ENCODE results near the gene BCL2A1.

DNA sequence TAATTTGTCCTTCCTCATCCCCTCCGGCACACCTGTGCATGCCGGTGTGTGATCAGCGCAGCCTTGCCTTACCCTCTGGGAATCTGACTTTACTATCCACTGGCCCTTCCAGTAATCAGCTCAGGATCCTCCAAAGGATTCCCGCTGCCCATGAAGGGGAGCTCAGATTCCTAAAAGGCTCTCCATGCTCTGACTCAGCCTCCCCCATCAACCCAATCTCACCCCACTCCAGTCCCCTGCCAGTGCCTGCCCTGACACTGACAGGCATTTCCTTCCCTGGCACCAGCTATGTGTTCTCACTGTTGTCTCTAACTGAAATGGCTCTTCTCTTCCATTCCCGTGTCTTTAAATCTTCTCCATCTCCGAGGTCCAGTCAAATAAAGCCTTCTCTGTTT is 7.3 kb upstream of the BCL2A1 start:
- no peak for TF ChIP-seq CTCF (IDR thresholded peaks at IDR 0.05)
- TF ChIP-seq POLR2A (IDR thresholded peaks at IDR 0.05) = no peak
